Measurements from ENCODE around the gene NOS3. TPM values are rescaled to one million over a fixed set of nuclear protein-coding genes. Genes with fewer than 3 reads are reported as not detected.

NOS3 gene
- total RNA-seq, 4 donors from 2014 or later = 1.4 to 10.8 (median 4.2) TPM

DNA sequence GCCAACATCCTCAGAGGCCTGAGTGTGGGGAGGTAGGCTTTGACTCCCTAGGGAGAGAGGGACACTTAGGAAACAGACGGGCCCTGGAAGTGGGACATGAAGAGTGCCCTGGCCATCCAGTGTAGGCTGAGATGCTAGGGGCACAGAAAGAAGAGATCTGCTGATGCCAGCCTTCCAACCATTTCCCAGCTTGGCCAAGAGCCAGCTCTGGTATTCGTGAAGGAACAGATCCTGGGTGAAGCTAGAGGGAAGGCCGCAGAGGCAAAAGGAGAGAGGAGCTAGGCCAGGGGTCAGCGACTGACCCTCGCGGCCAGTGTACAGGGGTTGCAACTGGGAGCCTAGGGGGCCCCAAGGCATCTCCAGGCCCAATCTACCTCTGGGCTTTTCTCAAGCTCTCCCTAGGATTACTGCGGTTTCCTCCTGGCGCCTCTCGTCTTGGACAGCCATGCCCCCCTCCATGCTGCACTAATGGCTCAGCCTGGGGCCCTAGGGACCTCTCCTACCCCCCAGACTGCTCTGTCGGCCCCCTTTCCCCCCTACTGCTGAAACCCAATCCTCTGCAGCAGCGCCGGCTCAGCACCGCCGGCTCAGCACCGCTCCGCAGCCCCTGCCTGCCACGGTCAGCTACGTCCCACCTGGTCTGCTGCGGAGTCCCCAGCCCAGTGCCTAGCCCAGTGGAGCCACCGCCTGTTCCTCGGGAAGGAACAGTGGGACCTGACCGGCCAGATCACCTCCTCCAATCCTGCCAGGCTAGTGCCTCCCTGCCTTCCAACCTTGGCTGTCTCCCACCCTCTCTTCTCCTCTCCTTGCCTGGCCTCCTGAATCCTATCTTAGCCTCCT is 57.4 kb downstream of the NOS3 start, which contains the start of gene ASIC3:
Gene ASIC3, plus strand, starts transcription at position 556 of the 840 bp plus-strand sequence. CDS start 355 bp downstream, outside the sequence.
- Histone ChIP-seq H3K4me1 (peaks cover 0 to 6% of the 10 kb centered on the region in 2 donors), H3K36me3 (peaks cover 0 to 12% of the 10 kb centered on the region in 2 donors), H3K4me3 (no peak within 1 kb of the TSS), H3K27me3 (peaks cover 0 to 8% (median 0%) of the 10 kb centered on the region in 3 donors), H3K9me3 (no peaks in the 10 kb centered on the region), H3K27ac (no peak within 1 kb of the TSS)
- no peak for TF ChIP-seq POLR2A (IDR thresholded peaks at IDR 0.05)
- TF ChIP-seq, protein P1, sequence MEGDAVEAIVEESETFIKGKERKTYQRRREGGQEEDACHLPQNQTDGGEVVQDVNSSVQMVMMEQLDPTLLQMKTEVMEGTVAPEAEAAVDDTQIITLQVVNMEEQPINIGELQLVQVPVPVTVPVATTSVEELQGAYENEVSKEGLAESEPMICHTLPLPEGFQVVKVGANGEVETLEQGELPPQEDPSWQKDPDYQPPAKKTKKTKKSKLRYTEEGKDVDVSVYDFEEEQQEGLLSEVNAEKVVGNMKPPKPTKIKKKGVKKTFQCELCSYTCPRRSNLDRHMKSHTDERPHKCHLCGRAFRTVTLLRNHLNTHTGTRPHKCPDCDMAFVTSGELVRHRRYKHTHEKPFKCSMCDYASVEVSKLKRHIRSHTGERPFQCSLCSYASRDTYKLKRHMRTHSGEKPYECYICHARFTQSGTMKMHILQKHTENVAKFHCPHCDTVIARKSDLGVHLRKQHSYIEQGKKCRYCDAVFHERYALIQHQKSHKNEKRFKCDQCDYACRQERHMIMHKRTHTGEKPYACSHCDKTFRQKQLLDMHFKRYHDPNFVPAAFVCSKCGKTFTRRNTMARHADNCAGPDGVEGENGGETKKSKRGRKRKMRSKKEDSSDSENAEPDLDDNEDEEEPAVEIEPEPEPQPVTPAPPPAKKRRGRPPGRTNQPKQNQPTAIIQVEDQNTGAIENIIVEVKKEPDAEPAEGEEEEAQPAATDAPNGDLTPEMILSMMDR (IDR thresholded peaks at IDR 0.05 in 4 of 5, conservative IDR thresholded peaks at IDR 0.05 in 1 of 5) = no peak
- ATAC-seq (no peak), DNase-seq (no peak)
- in situ Hi-C loops (cut with MboI; ENCODE audit: low sequenced_read_pairs in 4 of 4) (loop anchor here in 1 of 4 donors (10.0 kb wide), 1 partner anchor 57 kb away; no protein-coding TSS in a partner anchor), intact Hi-C loops (cut with DNase I; ENCODE audit: low total_unique reads) (no loop called here)

DNA sequence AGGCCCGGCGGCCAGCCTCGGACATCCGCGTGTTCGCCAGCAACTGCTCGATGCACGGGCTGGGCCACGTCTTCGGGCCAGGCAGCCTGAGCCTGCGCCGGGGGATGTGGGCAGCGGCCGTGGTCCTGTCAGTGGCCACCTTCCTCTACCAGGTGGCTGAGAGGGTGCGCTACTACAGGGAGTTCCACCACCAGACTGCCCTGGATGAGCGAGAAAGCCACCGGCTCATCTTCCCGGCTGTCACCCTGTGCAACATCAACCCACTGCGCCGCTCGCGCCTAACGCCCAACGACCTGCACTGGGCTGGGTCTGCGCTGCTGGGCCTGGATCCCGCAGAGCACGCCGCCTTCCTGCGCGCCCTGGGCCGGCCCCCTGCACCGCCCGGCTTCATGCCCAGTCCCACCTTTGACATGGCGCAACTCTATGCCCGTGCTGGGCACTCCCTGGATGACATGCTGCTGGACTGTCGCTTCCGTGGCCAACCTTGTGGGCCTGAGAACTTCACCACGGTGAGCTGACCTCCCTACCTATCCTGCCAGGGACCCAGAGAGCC is 58.2 kb downstream of the NOS3 start:
- in situ Hi-C loops (cut with MboI; ENCODE audit: low sequenced_read_pairs in 4 of 4) = loop anchor here in 1 of 4 donors (10.0 kb wide), 1 partner anchor 56 kb away; no protein-coding TSS in a partner anchor
- TF ChIP-seq, protein P1 (IDR thresholded peaks at IDR 0.05 in 4 of 5, conservative IDR thresholded peaks at IDR 0.05 in 1 of 5) = no peak
- no peak for TF ChIP-seq POLR2A (IDR thresholded peaks at IDR 0.05)
- ATAC-seq (no peak), DNase-seq (no peak)
- Histone ChIP-seq H3K36me3 (peaks cover 0 to 8% of the 10 kb centered on the region in 2 donors), H3K4me3 (no peak overlapping the region), H3K4me1 (peaks cover 0 to 6% of the 10 kb centered on the region in 2 donors), H3K27me3 (peaks cover 0 to 8% (median 0%) of the 10 kb centered on the region in 3 donors), H3K27ac (no peak overlapping the region), H3K9me3 (no peaks in the 10 kb centered on the region)
- intact Hi-C loops (cut with DNase I; ENCODE audit: low total_unique reads) = no loop called here

DNA sequence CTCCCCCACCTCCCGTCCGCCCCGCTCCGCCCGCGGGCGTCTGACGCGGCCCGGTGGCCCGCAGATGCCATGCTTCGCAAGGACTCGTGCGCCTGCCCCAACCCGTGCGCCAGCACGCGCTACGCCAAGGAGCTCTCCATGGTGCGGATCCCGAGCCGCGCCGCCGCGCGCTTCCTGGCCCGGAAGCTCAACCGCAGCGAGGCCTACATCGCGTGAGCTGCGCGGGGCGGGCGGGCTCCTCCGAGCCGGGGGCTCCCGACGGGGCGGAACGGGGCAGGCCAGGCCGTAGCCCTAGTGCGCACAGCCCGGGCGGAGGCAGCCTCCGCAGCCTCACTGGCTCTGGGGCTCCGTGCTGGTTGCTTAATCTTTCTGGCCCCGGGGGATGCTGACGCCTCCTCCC is 60.3 kb downstream of the NOS3 start:
- Histone ChIP-seq H3K4me1 (peaks cover 0 to 6% of the 10 kb centered on the region in 2 donors), H3K36me3 (no peaks in the 10 kb centered on the region), H3K9me3 (no peaks in the 10 kb centered on the region), H3K27me3 (peaks cover 0 to 8% (median 0%) of the 10 kb centered on the region in 3 donors), H3K4me3 (no peak overlapping the region), H3K27ac (no peak overlapping the region)
- in situ Hi-C loops (cut with MboI; ENCODE audit: low sequenced_read_pairs in 4 of 4) = no loop called here
- TF ChIP-seq POLR2A (IDR thresholded peaks at IDR 0.05) = no peak
- TF ChIP-seq, protein P1 (IDR thresholded peaks at IDR 0.05 in 4 of 5, conservative IDR thresholded peaks at IDR 0.05 in 1 of 5) = no peak
- DNase-seq (no peak), ATAC-seq (peak; percentile 16 to 37)
- intact Hi-C loops (cut with DNase I; ENCODE audit: low total_unique reads) = no loop called here

DNA sequence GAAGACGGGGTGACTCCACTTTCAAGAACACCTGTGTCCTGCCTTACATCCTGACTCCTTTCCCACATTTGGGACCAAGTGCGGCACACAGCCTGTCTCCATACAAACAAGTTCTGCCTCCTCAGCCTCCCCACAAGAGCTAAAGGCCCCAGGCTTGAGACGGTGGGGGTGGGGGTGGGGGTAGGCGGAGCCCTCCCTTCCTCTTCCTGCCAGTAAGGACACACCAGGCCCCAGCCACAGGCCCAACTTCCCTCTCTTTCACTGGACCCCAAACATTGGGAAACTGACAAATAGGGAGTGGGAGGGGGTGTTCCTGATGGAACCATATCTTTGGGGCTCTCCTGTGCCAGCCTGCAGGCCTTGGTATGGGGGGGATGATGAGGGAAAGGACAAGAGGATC is 62.3 kb downstream of the NOS3 start:
- H3K9me3 ChIP-seq = no peaks in the 10 kb centered on the region
- DNase-seq = no peak
- no peak for ATAC-seq
- H3K27ac ChIP-seq = no peak overlapping the region
- H3K27me3 ChIP-seq = peaks cover 0 to 8% (median 0%) of the 10 kb centered on the region in 3 donors
- intact Hi-C loops (cut with DNase I; ENCODE audit: low total_unique reads) = no loop called here
- H3K4me3 ChIP-seq = no peak overlapping the region
- TF ChIP-seq, protein P1 (IDR thresholded peaks at IDR 0.05 in 4 of 5, conservative IDR thresholded peaks at IDR 0.05 in 1 of 5) = no peak
- H3K4me1 ChIP-seq = peaks cover 8 to 14% of the 10 kb centered on the region in 2 donors
- in situ Hi-C loops (cut with MboI; ENCODE audit: low sequenced_read_pairs in 4 of 4) = no loop called here
- H3K36me3 ChIP-seq = no peaks in the 10 kb centered on the region
